ENCODE measurements around the gene OSMR.
"Not testable (repeated sequence)": the region's sequence is repeated elsewhere in the genome, so short reads cannot be mapped to it uniquely, and the experiment has no call there.

OSMR gene

GRCh38 chr5:38831909-38832308 lies 13.9 kb upstream of the OSMR start:
- no peak for DNase-seq

- DNase-seq, result no peak
Observed at GRCh38 chr5:38832810-38833209, 13.0 kb upstream of the OSMR start.

GRCh38 chr5:38835887-38836286 lies 9.9 kb upstream of the OSMR start:
- no peak for DNase-seq

- no peak for DNase-seq
Observed at GRCh38 chr5:38837416-38837815, 8.4 kb upstream of the OSMR start.

DNA sequence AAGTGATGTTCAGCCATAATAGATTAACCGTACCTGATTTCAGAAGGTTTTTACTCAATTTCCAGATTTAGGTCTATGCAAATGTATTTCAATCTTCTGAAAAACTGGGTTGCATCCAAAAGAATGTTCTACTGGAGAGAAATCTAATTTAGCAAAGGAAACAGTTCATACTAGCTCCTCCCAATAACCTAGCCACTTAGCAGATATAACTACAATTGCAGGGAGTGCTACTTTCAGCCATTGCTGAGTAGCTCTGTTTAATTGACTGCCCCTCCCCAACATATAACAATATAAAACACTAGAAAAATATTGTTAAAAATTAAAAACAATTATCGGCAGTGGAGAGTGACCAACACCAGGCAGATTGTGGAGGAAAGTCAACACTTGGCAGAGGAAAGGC lies 7.9 kb upstream of the OSMR start:
- DNase-seq, result no peak

GRCh38 chr5:38843665-38844064 lies 2.1 kb upstream of the OSMR start:
- DNase-seq, result no peak

DNA sequence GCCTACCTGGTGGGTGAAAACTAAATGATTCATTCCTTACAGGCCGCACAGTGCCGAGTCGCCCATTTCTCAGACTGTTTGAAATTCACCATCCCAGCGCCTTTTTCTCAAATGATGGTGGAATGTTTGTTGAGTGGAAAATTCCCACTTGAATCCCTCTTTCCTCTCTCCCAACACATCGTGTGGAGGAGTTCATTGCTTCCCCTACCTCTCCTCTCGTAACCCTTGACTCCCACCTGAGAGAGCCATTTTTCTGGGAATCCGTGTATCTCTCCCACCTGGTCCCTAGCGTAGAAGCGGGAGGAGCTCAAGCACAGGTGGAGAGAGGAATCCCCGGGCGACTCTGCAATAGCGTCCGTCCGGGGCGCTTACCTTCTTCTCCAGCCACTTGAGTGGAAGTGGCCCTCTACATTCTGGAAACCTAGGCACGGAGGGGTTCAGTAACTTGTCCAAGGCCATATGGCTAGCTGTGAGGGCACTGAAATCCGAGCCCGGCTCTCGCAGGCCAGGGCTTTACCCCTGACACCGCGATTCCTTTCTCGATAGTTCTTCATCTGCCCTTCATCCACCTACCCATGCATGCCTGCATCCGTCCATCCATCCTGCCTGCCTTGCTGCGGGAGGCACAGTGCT lies 683 bp downstream of the OSMR start:
- no peak for DNase-seq

GRCh38 chr5:38847559-38848347 lies 1.9 kb downstream of the OSMR start:
- no peak for DNase-seq

- DNase-seq, result no peak
Observed at GRCh38 chr5:38848637-38849036, 2.8 kb downstream of the OSMR start.

DNA sequence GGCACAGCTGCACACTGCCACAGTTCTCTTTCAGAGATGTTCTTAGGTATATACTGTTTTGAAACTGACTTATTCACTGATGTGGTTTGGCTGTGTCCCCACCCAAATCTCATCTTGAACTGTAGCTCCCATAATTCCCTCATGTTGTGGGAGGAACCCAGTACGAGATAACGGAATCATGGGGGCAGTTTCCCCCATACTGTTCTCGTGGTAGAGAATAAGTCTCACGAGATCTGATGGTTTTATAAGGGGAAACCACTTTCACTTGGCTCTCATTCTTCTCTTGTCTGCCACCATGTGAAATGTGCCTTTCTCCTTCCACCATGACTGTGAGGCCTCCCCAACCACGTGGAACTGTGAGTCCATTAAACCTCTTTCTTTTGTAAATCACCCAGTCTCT lies 5.8 kb downstream of the OSMR start:
- DNase-seq, result not testable (repeated sequence)

- no peak for DNase-seq
Observed at GRCh38 chr5:38853753-38854470, 8.1 kb downstream of the OSMR start.

GRCh38 chr5:38854907-38855306 lies 9.1 kb downstream of the OSMR start:
- no peak for DNase-seq

DNA sequence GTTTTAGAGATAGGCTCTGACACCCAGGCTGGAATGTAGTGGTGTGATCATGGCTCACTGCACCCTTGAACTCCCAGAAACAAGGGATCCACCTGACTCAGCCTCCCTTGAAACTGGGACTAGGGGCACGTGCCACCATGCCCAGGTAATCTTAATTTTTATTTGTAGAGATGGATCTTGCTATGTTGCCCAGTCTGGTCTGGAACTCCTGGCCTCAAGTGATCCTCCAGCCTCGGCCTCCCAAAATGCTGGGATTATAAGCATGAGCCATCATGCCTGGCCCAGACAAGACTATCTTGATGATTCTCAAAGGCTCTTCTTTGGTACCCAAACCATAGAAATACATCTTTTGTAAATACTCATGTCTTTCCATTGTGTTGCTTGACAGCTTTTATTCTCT lies 10.8 kb downstream of the OSMR start:
- DNase-seq, result no peak

GRCh38 chr5:38858839-38859238 lies 13.0 kb downstream of the OSMR start:
- DNase-seq, result no peak

GRCh38 chr5:38861986-38862770 lies 16.4 kb downstream of the OSMR start:
- DNase-seq, result not testable (repeated sequence)

GRCh38 chr5:38866362-38867031 lies 20.7 kb downstream of the OSMR start:
- DNase-seq, result no peak

DNA sequence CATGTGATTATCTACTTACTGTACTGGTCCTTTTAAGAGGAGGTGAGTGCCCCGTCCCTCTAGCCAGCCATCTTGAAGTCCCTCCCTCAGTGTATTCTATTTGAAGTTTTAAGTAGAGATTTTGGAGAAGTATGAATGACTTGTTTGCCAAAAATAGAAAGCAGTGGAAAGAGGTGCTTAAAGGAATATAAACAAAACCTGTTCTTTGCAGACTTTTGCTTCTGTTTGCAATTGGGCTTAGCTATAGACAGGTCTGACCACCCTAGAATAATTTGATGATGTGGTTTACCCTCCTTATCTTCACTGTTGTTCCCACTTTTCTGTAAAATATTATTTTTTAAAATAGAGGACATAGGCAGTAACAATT lies 21.2 kb downstream of the OSMR start:
- no peak for DNase-seq

GRCh38 chr5:38867416-38867815 lies 21.6 kb downstream of the OSMR start:
- no peak for DNase-seq

- no peak for DNase-seq
Observed at GRCh38 chr5:38870595-38870994, 24.8 kb downstream of the OSMR start.

DNA sequence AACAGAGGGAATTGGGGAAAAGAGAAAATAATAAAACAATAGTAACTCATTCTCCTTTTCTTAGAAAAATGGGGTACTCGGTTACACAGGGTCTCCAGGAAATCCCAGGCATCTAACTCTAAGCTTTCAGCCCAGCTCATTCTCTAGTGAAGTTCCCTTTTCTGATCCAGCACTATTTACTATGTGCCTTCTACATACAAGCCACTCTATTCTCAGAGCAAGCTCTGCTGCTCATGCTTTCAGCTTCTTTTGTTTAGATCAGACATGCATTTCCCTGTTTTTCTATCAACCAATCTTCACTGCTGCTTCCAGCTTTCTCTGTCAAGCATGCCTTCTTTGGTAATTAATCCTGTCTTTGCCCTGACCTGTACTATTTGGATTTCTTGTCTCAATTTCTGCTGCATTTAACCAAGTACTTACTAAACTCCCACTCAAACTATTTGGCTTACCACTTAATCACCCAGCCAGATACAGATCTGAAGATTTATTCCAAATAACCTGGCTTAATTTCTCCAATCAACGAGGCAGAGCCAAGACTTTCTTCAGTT lies 25.3 kb downstream of the OSMR start:
- DNase-seq, result no peak

- no peak for DNase-seq
Observed at GRCh38 chr5:38871790-38872551, 26.2 kb downstream of the OSMR start.

DNA sequence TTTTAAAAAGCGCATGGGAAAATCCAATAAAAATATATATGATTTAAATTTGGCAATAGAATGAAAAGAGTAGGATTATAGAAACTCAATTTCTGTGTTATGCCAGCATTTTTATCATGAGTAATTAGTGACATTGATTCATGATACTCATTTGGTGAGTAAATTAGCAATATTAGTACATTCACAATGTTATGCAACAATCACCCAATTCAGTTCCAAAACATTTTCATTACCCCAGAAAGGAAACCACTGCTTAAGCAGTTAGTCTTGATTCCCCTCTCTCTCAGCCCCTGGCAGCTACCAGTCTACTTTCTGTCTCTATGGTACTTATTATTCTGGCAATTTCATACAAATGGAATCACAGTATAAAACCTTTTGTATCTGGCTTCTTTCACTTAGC lies 27.0 kb downstream of the OSMR start:
- no peak for DNase-seq

All from activated T-cell treated with anti-CD3 and anti-CD28 coated beads, Interleukin-2, amount 50 U/mL, for 48 hours (primary cell).